ENCODE measurements around the gene TFIP11.

The TFIP11 gene

DNA sequence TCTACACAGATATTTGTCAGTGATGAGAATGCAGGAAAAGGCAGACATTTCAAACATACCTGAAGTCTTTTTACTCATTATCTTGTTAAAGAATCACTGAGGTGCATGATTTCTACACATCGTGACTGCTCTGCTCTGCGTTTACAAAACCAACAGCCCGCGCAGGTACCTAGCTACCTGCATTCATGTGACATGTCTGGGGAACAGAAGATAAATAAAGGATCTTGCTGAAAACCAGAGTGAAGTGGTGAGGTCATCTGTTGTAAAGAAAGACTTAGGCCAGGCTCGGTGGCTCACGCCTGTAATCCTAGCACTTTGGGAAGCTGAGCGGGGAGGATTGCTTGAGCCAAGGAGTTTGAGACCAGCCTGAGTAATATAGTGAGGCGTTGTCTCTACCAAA lies 67.5 kb downstream of the TFIP11 start:
- no peak for DNase-seq

DNA sequence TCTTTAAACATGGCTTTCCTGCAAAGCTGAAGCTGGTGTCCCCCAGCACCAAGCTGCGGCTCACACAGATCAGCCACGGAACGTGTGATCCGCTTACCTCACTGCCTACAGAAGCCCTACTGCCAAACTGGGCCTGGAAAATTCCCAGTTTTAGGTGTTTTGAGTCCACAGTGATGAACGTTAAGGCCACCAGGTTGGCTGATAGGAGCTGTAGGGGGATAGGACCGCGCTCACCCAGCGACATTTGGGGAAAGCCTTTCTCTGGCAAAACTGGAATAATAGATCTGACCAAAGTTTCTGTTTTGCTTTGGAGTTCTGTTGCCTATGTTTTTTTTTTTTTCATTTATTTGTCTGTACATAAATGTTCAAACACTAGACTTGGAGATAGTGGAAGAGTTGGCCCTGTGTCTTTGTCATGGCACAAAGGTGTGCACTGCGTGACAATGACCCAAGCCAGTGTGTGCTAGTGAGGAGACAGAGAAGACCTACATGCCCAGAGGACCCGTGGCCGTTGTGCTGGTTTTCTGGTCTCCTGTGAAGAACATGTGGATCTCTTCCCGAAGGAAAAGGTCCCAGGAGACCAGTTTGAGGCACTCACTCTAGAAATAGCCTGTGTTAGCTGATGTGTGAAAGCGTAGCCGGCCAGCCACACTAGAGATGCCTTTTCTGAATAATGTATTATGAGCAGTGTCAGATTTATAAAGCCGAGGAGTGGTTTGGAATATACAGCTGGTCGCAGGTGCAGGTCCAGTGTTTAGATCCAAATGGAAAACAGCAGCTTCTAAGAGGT lies 68.2 kb downstream of the TFIP11 start:
- DNase-seq = no peak
- TF ChIP-seq, protein P1, sequence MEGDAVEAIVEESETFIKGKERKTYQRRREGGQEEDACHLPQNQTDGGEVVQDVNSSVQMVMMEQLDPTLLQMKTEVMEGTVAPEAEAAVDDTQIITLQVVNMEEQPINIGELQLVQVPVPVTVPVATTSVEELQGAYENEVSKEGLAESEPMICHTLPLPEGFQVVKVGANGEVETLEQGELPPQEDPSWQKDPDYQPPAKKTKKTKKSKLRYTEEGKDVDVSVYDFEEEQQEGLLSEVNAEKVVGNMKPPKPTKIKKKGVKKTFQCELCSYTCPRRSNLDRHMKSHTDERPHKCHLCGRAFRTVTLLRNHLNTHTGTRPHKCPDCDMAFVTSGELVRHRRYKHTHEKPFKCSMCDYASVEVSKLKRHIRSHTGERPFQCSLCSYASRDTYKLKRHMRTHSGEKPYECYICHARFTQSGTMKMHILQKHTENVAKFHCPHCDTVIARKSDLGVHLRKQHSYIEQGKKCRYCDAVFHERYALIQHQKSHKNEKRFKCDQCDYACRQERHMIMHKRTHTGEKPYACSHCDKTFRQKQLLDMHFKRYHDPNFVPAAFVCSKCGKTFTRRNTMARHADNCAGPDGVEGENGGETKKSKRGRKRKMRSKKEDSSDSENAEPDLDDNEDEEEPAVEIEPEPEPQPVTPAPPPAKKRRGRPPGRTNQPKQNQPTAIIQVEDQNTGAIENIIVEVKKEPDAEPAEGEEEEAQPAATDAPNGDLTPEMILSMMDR (IDR thresholded peaks at IDR 0.05; ENCODE audit: low read depth, low read length) = no peak
- no peaks in the 10 kb centered on the region for H3K27me3 ChIP-seq
- no peak overlapping the region for H3K4me3 ChIP-seq (ENCODE audit: low read depth, low read length)
- H3K4me1 ChIP-seq = no peaks in the 10 kb centered on the region
- H3K36me3 ChIP-seq = no peaks in the 10 kb centered on the region
- no peaks in the 10 kb centered on the region for H3K9me3 ChIP-seq

More for the DNA sequence above, 67.5 kb downstream of the TFIP11 start:
- Histone ChIP-seq H3K27me3 (no peaks in the 10 kb centered on the region), H3K4me3 (ENCODE audit: low read depth, low read length) (no peak overlapping the region), H3K36me3 (no peaks in the 10 kb centered on the region), H3K9me3 (no peaks in the 10 kb centered on the region), H3K4me1 (no peaks in the 10 kb centered on the region)
- TF ChIP-seq, protein P1 (IDR thresholded peaks at IDR 0.05; ENCODE audit: low read depth, low read length) = no peak

DNA sequence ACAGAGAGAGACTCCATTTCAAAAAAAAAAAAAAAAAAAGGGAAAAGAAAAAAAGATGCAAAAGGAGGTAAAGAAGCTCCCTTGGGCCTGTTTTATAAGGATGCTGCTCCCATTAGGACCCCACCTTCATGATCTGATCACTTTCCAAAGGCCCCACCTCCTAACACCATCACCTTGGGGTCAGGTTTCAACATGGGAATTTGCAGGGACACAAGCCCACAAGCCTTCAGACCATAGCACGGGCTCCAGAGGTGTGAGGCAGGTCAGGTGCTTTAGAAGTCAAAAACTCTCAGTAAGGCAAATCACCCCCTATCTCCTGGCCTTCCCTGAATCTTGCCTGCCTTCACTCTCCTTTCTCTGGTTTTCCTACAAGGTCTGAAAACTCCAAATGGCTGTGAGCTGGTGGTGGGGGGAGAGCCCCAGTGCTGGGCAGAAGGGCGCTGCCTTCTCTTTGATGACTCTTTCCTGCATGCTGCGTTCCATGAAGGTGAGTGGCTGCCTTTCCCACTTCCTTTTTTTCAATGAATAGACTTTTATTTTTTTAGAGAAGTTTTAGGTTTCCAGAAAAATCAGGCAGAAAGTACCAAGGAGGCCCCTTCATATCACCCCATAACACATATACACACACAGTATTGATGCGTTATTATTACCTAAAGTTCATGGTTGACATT lies 70.1 kb downstream of the TFIP11 start:
- Histone ChIP-seq H3K4me1 (no peaks in the 10 kb centered on the region), H3K27me3 (no peaks in the 10 kb centered on the region), H3K9me3 (no peaks in the 10 kb centered on the region), H3K4me3 (ENCODE audit: low read depth, low read length) (no peak overlapping the region), H3K36me3 (no peaks in the 10 kb centered on the region)
- no peak for DNase-seq
- TF ChIP-seq, protein P1 (IDR thresholded peaks at IDR 0.05; ENCODE audit: low read depth, low read length) = no peak

Measured in BE2C (cell line).